ENCODE results near the gene TAC4.
A peak's percentile ranks its signal among the peaks of the same experiment; 100 is the strongest.

The TAC4 gene

DNA sequence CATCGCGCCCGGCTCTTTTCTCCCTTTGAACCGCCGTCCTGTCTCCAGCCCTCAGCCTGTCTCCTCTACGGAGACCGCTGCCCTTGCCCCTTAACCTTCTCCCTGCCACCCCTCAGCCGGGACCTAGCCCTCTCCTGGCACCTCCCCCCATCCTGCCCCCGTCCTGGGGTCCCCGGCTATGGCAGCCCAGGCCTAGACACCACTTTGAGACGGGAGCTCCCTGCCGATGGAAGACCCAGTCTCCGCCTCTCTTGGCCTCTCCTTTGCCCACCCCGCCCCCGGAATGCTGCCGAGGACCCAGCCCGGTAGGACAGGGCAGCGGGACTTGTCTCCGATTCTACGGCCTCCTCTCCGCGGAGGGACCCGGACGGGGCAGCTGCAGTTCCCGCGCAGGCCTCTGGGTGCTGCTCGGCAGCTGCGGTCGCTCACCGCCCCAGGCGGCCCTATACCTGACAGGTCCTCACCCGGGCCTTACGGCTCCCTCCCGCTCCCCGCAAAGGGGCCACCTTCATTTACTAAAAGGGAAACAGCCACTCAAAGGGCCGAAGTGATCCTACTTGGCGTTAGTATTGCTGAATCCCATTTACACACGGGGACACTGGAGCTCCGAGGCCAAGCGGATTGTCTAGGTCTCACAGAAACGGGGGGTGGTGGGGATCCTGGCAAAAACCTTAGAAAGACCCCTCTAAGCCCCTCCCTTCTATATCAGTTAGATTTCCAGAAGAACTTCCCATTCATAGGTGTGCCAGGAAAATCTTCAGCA is 32.6 kb upstream of the TAC4 start:
- Histone ChIP-seq H3K4me3 (ENCODE audit: severe bottlenecking) (no peak overlapping the region), H3K4me1 (ENCODE audit: insufficient read depth, poor library complexity, severe bottlenecking) (no peaks in the 10 kb centered on the region), H3K9me3 (ENCODE audit: severe bottlenecking) (no peaks in the 10 kb centered on the region), H3K27ac (ENCODE audit: poor library complexity, severe bottlenecking) (no peak overlapping the region), H3K36me3 (ENCODE audit: low read depth) (no peaks in the 10 kb centered on the region), H3K27me3 (ENCODE audit: insufficient read depth, poor library complexity, severe bottlenecking) (no peaks in the 10 kb centered on the region)
- DNase-seq (ENCODE audit: low spot score), result no peak
- TF ChIP-seq, protein P1, sequence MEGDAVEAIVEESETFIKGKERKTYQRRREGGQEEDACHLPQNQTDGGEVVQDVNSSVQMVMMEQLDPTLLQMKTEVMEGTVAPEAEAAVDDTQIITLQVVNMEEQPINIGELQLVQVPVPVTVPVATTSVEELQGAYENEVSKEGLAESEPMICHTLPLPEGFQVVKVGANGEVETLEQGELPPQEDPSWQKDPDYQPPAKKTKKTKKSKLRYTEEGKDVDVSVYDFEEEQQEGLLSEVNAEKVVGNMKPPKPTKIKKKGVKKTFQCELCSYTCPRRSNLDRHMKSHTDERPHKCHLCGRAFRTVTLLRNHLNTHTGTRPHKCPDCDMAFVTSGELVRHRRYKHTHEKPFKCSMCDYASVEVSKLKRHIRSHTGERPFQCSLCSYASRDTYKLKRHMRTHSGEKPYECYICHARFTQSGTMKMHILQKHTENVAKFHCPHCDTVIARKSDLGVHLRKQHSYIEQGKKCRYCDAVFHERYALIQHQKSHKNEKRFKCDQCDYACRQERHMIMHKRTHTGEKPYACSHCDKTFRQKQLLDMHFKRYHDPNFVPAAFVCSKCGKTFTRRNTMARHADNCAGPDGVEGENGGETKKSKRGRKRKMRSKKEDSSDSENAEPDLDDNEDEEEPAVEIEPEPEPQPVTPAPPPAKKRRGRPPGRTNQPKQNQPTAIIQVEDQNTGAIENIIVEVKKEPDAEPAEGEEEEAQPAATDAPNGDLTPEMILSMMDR (IDR thresholded peaks at IDR 0.05; ENCODE audit: poor library complexity, severe bottlenecking), result peak; percentile 94
- peak; percentile 95 for ATAC-seq (ENCODE audit: low read depth)

DNA sequence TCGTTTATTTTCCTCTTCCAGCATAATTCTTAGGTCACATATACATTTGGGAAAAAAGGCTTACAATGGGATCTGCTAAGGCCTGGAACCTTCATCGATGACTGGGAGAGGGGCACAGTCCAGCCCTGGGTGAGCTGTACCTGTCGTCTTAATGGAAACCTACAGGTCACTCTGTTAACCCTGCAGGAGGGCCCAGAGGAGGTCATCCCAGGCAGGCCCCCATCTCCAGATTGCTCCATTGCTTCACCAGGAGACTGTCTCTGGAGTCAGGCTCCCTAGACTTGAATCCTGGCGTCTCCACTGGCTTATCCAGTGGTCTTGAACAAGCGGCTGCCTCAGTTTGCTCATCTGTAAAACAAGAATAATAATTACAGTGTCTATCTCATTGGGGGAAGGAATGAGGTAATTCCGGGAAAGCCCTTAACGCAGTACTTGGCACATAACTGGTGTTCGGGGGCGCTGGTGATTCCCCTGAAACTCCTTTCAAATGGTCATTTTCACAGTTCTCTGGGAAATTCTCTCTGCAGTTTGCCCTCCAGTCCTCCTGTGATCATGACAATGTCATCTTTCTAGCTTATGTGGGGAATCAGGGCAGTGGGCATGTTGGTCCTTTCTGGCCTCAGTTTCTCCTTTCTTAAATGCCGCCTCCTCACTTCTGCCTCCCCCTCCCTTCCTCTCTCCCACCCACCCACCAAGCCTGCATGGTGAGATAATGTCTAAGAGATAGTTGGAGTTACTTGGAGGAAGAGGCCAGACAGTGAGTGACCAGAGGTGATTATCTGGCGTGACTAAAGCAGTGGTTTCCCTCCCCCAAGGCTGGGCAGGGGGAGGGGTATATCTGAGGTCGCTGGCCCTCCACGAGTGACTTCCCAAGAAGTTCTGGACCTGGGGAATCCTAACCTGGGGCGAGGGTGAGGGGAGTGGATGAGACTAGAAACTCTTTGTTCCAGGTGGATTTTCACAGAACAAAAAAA is 31.3 kb upstream of the TAC4 start:
- TF ChIP-seq, protein P1 (IDR thresholded peaks at IDR 0.05; ENCODE audit: poor library complexity, severe bottlenecking), result no peak
- H3K4me1 ChIP-seq (ENCODE audit: insufficient read depth, poor library complexity, severe bottlenecking), result no peaks in the 10 kb centered on the region
- no peaks in the 10 kb centered on the region for H3K36me3 ChIP-seq (ENCODE audit: low read depth)
- H3K27me3 ChIP-seq (ENCODE audit: insufficient read depth, poor library complexity, severe bottlenecking), result no peaks in the 10 kb centered on the region
- no peak overlapping the region for H3K27ac ChIP-seq (ENCODE audit: poor library complexity, severe bottlenecking)
- no peak for ATAC-seq (ENCODE audit: low read depth)
- DNase-seq (ENCODE audit: low spot score), result no peak
- no peaks in the 10 kb centered on the region for H3K9me3 ChIP-seq (ENCODE audit: severe bottlenecking)
- H3K4me3 ChIP-seq (ENCODE audit: severe bottlenecking), result no peak overlapping the region

DNA sequence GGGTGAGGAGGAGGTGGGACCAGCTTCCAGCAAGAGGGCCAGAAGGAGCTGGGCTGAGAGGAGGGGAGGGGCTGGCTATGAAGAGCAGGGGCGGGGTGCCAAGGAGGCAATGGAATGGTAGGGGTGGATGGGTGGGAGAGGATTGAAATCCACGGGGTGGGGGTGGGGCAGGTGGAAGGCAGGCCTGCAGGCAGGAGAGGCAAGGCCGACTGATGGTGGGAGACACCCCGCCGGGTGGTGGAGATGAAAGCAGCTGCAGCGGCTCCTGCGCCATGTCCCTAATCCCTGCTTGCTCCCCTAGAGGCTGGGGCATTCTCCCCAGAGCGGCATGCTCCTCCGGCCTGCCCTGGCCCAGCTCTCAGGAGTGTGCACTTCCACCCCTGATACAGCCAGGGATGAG is 27.8 kb upstream of the TAC4 start:
- DNase-seq (ENCODE audit: low spot score), result no peak
- Histone ChIP-seq H3K4me3 (ENCODE audit: severe bottlenecking) (no peak overlapping the region), H3K4me1 (ENCODE audit: insufficient read depth, poor library complexity, severe bottlenecking) (no peaks in the 10 kb centered on the region), H3K9me3 (ENCODE audit: severe bottlenecking) (no peaks in the 10 kb centered on the region), H3K36me3 (ENCODE audit: low read depth) (no peaks in the 10 kb centered on the region), H3K27ac (ENCODE audit: poor library complexity, severe bottlenecking) (no peak overlapping the region), H3K27me3 (ENCODE audit: insufficient read depth, poor library complexity, severe bottlenecking) (no peaks in the 10 kb centered on the region)
- TF ChIP-seq, protein P1 (IDR thresholded peaks at IDR 0.05; ENCODE audit: poor library complexity, severe bottlenecking), result no peak
- no peak for ATAC-seq (ENCODE audit: low read depth)

DNA sequence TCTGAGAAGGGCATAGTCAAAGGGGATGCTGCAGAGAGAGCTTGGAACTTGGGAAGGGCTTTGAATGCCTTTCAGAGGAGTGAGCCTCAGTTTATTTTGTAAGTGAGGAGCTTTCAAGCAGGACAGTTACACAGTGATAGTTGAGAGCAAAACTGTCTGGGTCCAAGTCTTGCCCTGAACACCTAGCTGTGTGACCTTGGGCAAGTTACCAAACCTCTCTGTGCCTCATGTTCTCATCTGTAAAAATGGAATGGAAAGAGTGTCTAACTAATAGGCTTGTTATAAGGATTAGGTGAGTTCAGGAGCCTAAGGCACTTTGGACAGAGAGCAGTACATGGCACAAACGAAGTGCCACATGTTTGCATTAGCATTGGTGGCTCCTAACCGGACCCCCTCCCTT is 27.0 kb upstream of the TAC4 start:
- Histone ChIP-seq H3K27ac (ENCODE audit: poor library complexity, severe bottlenecking) (no peak overlapping the region), H3K36me3 (ENCODE audit: low read depth) (no peaks in the 10 kb centered on the region), H3K9me3 (ENCODE audit: severe bottlenecking) (no peaks in the 10 kb centered on the region), H3K4me3 (ENCODE audit: severe bottlenecking) (no peak overlapping the region), H3K27me3 (ENCODE audit: insufficient read depth, poor library complexity, severe bottlenecking) (no peaks in the 10 kb centered on the region), H3K4me1 (ENCODE audit: insufficient read depth, poor library complexity, severe bottlenecking) (no peaks in the 10 kb centered on the region)
- ATAC-seq (ENCODE audit: low read depth), result no peak
- DNase-seq (ENCODE audit: low spot score), result no peak
- TF ChIP-seq, protein P1 (IDR thresholded peaks at IDR 0.05; ENCODE audit: poor library complexity, severe bottlenecking), result no peak

All from RWPE2 (cell line).